Keratinocyte (primary cell): ENCODE data around the gene MEGF8. TPM values are rescaled to one million over a fixed set of nuclear protein-coding genes. Genes with fewer than 3 reads are reported as not detected.

Experiments
- DNase-seq: peaks from one replicate; pipeline ENCODE4 v3.0.0-alpha.2; 2011; ENCODE audit warnings: low read depth, missing footprints, low spot score
- FAIRE-seq: peaks from 2 replicates; lab custom pipeline; 2011; peaks lifted over from hg19 to GRCh38; lab: Jason Lieb, UNC
- H2AFZ ChIP-seq: 2 replicates; pipeline ENCODE4 v1.6.0; 2012; ENCODE audit warnings: low read length, control low read depth, inconsistent platforms; ENCODE audit not compliant: control insufficient read depth
- H3K27ac ChIP-seq: 2 replicates; pipeline ENCODE4 v1.5.1; 2011; ENCODE audit warnings: low read length; ENCODE audit not compliant: control insufficient read depth, insufficient read depth
- H3K27me3 ChIP-seq: 3 replicates; pipeline ENCODE4 v1.6.0; 2011; ENCODE audit warnings: low read length; ENCODE audit not compliant: control insufficient read depth, insufficient read depth; ENCODE audit errors: extremely low read depth
- H3K36me3 ChIP-seq, 2 experiments: 2 replicates in 1 of 2; 3 replicates in 1 of 2; pipeline ENCODE4 v1.5.1; 2011; ENCODE audit warnings: low read length in 2 of 2, mild to moderate bottlenecking in 1 of 2; ENCODE audit not compliant: control insufficient read depth in 2 of 2, insufficient read depth in 2 of 2; ENCODE audit errors: extremely low read depth in 1 of 2
- H3K4me1 ChIP-seq: 3 replicates; pipeline ENCODE4 v1.5.1; 2011; ENCODE audit warnings: low read length; ENCODE audit not compliant: control insufficient read depth, insufficient read depth; ENCODE audit errors: extremely low read depth
- H3K4me2 ChIP-seq: 3 replicates; pipeline ENCODE4 v1.6.0; 2011; ENCODE audit warnings: low read depth, low read length; ENCODE audit not compliant: control insufficient read depth, insufficient read depth; ENCODE audit errors: extremely low read depth
- H3K4me3 ChIP-seq, 3 experiments: fragments of 200-600 bp in 1 of 3; sonication (generic) in 1 of 3; 2 replicates in 2 of 3; 3 replicates in 1 of 3; pipeline ENCODE4 v1.5.1; 2011 to 2016; ENCODE audit warnings: low read length in 3 of 3, mild to moderate bottlenecking in 3 of 3, control low read depth in 2 of 3, inconsistent platforms in 1 of 3, low read depth in 1 of 3, mixed read lengths in 1 of 3, mixed run types in 1 of 3, moderate library complexity in 1 of 3; ENCODE audit not compliant: control insufficient read depth in 2 of 3, insufficient read depth in 2 of 3; ENCODE audit errors: extremely low read depth in 1 of 3
- H3K79me2 ChIP-seq: 2 replicates; pipeline ENCODE4 v1.6.0; 2012; ENCODE audit warnings: low read length; ENCODE audit not compliant: control insufficient read depth, insufficient read depth
- H3K9ac ChIP-seq: 3 replicates; pipeline ENCODE4 v1.6.0; 2011; ENCODE audit warnings: low read length; ENCODE audit not compliant: control insufficient read depth, insufficient read depth; ENCODE audit errors: extremely low read depth
- H3K9me1 ChIP-seq: 3 replicates; pipeline ENCODE4 v1.6.0; 2011; ENCODE audit warnings: low read length; ENCODE audit not compliant: control insufficient read depth, insufficient read depth; ENCODE audit errors: extremely low read depth
- H3K9me3 ChIP-seq: 2 replicates; pipeline ENCODE4 v1.5.1; 2012; ENCODE audit warnings: low read depth, low read length; ENCODE audit not compliant: control insufficient read depth
- H4K20me1 ChIP-seq: 3 replicates; pipeline ENCODE4 v1.6.0; 2011; ENCODE audit warnings: low read length; ENCODE audit not compliant: control insufficient read depth, insufficient read depth; ENCODE audit errors: extremely low read depth
- EZH2 ChIP-seq: IDR thresholded peaks from one replicate; pipeline ENCODE4 v1.6.1; 2012; ENCODE audit warnings: inconsistent platforms, mild to moderate bottlenecking, low read length, moderate library complexity
- dilution Hi-C: fragments of 300-500 bp; cut with MboI; formaldehyde crosslinking; loops from one replicate; pipeline ENCODE4 v1.7.0; 2020; ENCODE audit warnings: low sequenced_read_pairs; ENCODE audit not compliant: extremely low pct_ligation_motif_present
- polyA plus RNA-seq, 5 experiments: library from polyadenylated mRNA; depleted of rRNA in 3 of 5; stranded (reverse) in 3 of 5; stranded (forward) in 1 of 5; unstranded in 1 of 5; fragments of >200 nt; gene quantifications; 1 replicate in 1 of 5; 2 replicates in 3 of 5; 3 replicates in 1 of 5; pipeline versions ENCODE4 v1.2.1 to v1.2.3, GENCODE V29; 2011 to 2012; ENCODE audit warnings: missing spikeins in 2 of 5, low read depth in 1 of 5, low replicate concordance in 1 of 5
- TF ChIP-seq, protein P1 (sequence below), 3 experiments: IDR thresholded peaks in 1 of 3; conservative IDR thresholded peaks in 1 of 3; optimal IDR thresholded peaks in 1 of 3; 2 replicates in 2 of 3; 3 replicates in 1 of 3; pipeline versions ENCODE3 to v1.5.1; 2011; ENCODE audit warnings: low read length in 3 of 3, mild to moderate bottlenecking in 3 of 3, moderate library complexity in 2 of 3, control low read depth in 1 of 3, inconsistent platforms in 1 of 3; ENCODE audit not compliant: insufficient read depth in 2 of 3; ENCODE audit errors: extremely low read depth in 1 of 3

MEGF8 gene
- polyA plus RNA-seq, 1 donor (not counting 4 experiments of a cell fraction or from before 2014, with no cell fraction given): 4.1 TPM

- Histone ChIP-seq H4K20me1 (no peaks in the 10 kb centered on the region), H3K36me3 (peaks cover 3 to 11% of the 10 kb centered on the region in 2 experiments), H3K9me3 (no peaks in the 10 kb centered on the region), H3K27ac (no peak overlapping the region), H3K4me3 (no peak overlapping the region), H3K9me1 (no peaks in the 10 kb centered on the region), H3K9ac (no peak overlapping the region), H3K4me2 (no peak overlapping the region), H3K4me1 (peaks cover 3% of the 10 kb centered on the region), H3K27me3 (no peaks in the 10 kb centered on the region), H3K79me2 (no peaks in the 10 kb centered on the region), H2AFZ (no peak overlapping the region)
- FAIRE-seq: no peak
- dilution Hi-C loops: no loop called here
- no peak for TF ChIP-seq EZH2
- TF ChIP-seq, protein P1, sequence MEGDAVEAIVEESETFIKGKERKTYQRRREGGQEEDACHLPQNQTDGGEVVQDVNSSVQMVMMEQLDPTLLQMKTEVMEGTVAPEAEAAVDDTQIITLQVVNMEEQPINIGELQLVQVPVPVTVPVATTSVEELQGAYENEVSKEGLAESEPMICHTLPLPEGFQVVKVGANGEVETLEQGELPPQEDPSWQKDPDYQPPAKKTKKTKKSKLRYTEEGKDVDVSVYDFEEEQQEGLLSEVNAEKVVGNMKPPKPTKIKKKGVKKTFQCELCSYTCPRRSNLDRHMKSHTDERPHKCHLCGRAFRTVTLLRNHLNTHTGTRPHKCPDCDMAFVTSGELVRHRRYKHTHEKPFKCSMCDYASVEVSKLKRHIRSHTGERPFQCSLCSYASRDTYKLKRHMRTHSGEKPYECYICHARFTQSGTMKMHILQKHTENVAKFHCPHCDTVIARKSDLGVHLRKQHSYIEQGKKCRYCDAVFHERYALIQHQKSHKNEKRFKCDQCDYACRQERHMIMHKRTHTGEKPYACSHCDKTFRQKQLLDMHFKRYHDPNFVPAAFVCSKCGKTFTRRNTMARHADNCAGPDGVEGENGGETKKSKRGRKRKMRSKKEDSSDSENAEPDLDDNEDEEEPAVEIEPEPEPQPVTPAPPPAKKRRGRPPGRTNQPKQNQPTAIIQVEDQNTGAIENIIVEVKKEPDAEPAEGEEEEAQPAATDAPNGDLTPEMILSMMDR (optimal IDR thresholded peaks at IDR 0.05 in 1 of 3, IDR thresholded peaks at IDR 0.05 in 1 of 3, conservative IDR thresholded peaks at IDR 0.05 in 1 of 3; ENCODE audit: extremely low read depth in 1 of 3, insufficient read depth in 2 of 3, low read length in 3 of 3): no peak
- DNase-seq: no peak
These were observed 78.2 kb downstream of the MEGF8 start for GRCh38 chr19:42403586-42403985.

GRCh38 chr19:42406111-42406510 lies 80.7 kb downstream of the MEGF8 start:
- dilution Hi-C loops: no loop called here
- Histone ChIP-seq H3K9ac (no peak overlapping the region), H3K27me3 (no peaks in the 10 kb centered on the region), H3K36me3 (peaks cover 8 to 15% of the 10 kb centered on the region in 2 experiments), H3K9me3 (no peaks in the 10 kb centered on the region), H2AFZ (no peak overlapping the region), H3K9me1 (no peaks in the 10 kb centered on the region), H3K4me2 (no peak overlapping the region), H3K79me2 (no peaks in the 10 kb centered on the region), H4K20me1 (no peaks in the 10 kb centered on the region), H3K4me3 (no peak overlapping the region), H3K4me1 (peaks cover 2% of the 10 kb centered on the region), H3K27ac (no peak overlapping the region)
- TF ChIP-seq, protein P1 (optimal IDR thresholded peaks at IDR 0.05 in 1 of 3, IDR thresholded peaks at IDR 0.05 in 1 of 3, conservative IDR thresholded peaks at IDR 0.05 in 1 of 3; ENCODE audit: extremely low read depth in 1 of 3, insufficient read depth in 2 of 3, low read length in 3 of 3): no peak
- TF ChIP-seq EZH2: no peak
- no peak for FAIRE-seq
- DNase-seq: no peak
